Mesendoderm (in vitro differentiated cells): ENCODE data around the gene ZNF827.

Experiments used
- DNase-seq: peaks from one replicate; pipeline ENCODE4 v3.0.0; 2013
- H2AK5ac ChIP-seq: 2 replicates; pipeline ENCODE4 v1.6.1; 2013; ENCODE audit warnings: low read length, inconsistent platforms
- H2BK120ac ChIP-seq: 2 replicates; pipeline ENCODE4 v1.6.1; 2013; ENCODE audit warnings: low read depth, mild to moderate bottlenecking, low read length, moderate library complexity, mixed read lengths
- H2BK15ac ChIP-seq: replicated peaks from 2 replicates; pipeline ENCODE4 v1.6.1; 2013; ENCODE audit warnings: low read depth, mild to moderate bottlenecking, moderate library complexity
- H2BK5ac ChIP-seq: 2 replicates; pipeline ENCODE4 v1.6.1; 2013; ENCODE audit warnings: low read length, inconsistent platforms
- H3K18ac ChIP-seq: 2 replicates; pipeline ENCODE4 v1.6.1; 2013; ENCODE audit warnings: mild to moderate bottlenecking, low read length, mixed read lengths
- H3K23ac ChIP-seq: one replicate; pipeline ENCODE4 v1.6.1; 2013; ENCODE audit warnings: low read length
- H3K27ac ChIP-seq: 2 replicates; pipeline ENCODE4 v1.5.1; 2013; ENCODE audit warnings: low read depth, mild to moderate bottlenecking, inconsistent platforms, low read length, moderate library complexity
- H3K27me3 ChIP-seq: 2 replicates; pipeline ENCODE4 v1.6.1; 2013; ENCODE audit warnings: low read length, control low read depth, mild to moderate bottlenecking, inconsistent platforms; ENCODE audit not compliant: insufficient read depth, poor library complexity
- H3K36me3 ChIP-seq: 2 replicates; pipeline ENCODE4 v1.6.1; 2013; ENCODE audit warnings: low read length, inconsistent platforms; ENCODE audit not compliant: control insufficient read depth, insufficient read depth
- H3K4ac ChIP-seq: one replicate; pipeline ENCODE4 v1.6.1; 2013; ENCODE audit warnings: low read depth, mild to moderate bottlenecking, low read length, moderate library complexity
- H3K4me1 ChIP-seq: 2 replicates; pipeline ENCODE4 v1.6.1; 2013; ENCODE audit warnings: low read depth, low read length, inconsistent platforms; ENCODE audit not compliant: control insufficient read depth
- H3K4me2 ChIP-seq: 2 replicates; pipeline ENCODE4 v1.6.1; 2013; ENCODE audit warnings: low read length
- H3K4me3 ChIP-seq: 2 replicates; pipeline ENCODE4 v1.5.1; 2013; ENCODE audit warnings: mild to moderate bottlenecking, low read length
- H3K56ac ChIP-seq: one replicate; pipeline ENCODE4 v1.6.1; 2013; ENCODE audit warnings: low read length
- H3K79me1 ChIP-seq: 2 replicates; pipeline ENCODE4 v1.6.1; 2013; ENCODE audit warnings: low read length, inconsistent platforms
- H3K79me2 ChIP-seq: 2 replicates; pipeline ENCODE4 v1.6.1; 2013; ENCODE audit warnings: mild to moderate bottlenecking, low read length; ENCODE audit not compliant: control insufficient read depth, insufficient read depth
- H3K9ac ChIP-seq: 2 replicates; pipeline ENCODE4 v1.6.1; 2013; ENCODE audit warnings: low read length, inconsistent platforms
- H4K5ac ChIP-seq: one replicate; pipeline ENCODE4 v1.6.1; 2013; ENCODE audit warnings: low read length
- H4K8ac ChIP-seq: one replicate; pipeline ENCODE4 v1.6.1; 2013; ENCODE audit warnings: low read depth, mild to moderate bottlenecking, control low read depth, low read length, moderate library complexity
- WGBS: extraction: QIAGEN DNeasy Blood & Tissue Kit; methylation state at CpG from one replicate; pipeline ENCODE4 v1.1.7; 2013; ENCODE audit warnings: low lambda C conversion rate, missing lambda C conversion rate; ENCODE audit not compliant: insufficient coverage; ENCODE audit errors: extremely low coverage; 5-methylcytosine and 5-hydroxymethylcytosine counted together

Gene ZNF827

GRCh38 chr4:145904413-145905177, 34.0 kb downstream of the ZNF827 start:
- Histone ChIP-seq H2BK5ac (no peak overlapping the region), H3K18ac (no peak overlapping the region), H3K4ac (no peak overlapping the region), H3K79me2 (peaks cover 48% of the 10 kb centered on the region), H3K27me3 (no peaks in the 10 kb centered on the region), H2BK15ac (no peak overlapping the region), H3K56ac (no peak overlapping the region), H3K9ac (no peak overlapping the region), H4K5ac (no peak overlapping the region), H3K36me3 (peaks cover 2% of the 10 kb centered on the region), H4K8ac (no peak overlapping the region), H3K4me1 (peaks cover 15% of the 10 kb centered on the region), H3K27ac (no peak overlapping the region), H3K23ac (peak overlapping the region; percentile 37), H3K79me1 (peaks cover 22% of the 10 kb centered on the region), H2BK120ac (no peak overlapping the region), H3K4me3 (no peak overlapping the region), H3K4me2 (no peak overlapping the region), H2AK5ac (peak overlapping the region; percentile 56)
- no CpG with 5 or more reads among the region's 7 CpGs for WGBS
- DNase-seq = no peak

GRCh38 chr4:145902522-145902921, 36.1 kb downstream of the ZNF827 start:
- Histone ChIP-seq H3K79me1 (peaks cover 18% of the 10 kb centered on the region), H3K56ac (peak overlapping the region; percentile 27), H3K79me2 (peaks cover 42% of the 10 kb centered on the region), H4K5ac (no peak overlapping the region), H3K23ac (no peak overlapping the region), H2BK15ac (no peak overlapping the region), H3K4ac (no peak overlapping the region), H2BK120ac (no peak overlapping the region), H3K4me2 (no peak overlapping the region), H3K27ac (no peak overlapping the region), H3K9ac (no peak overlapping the region), H2AK5ac (no peak overlapping the region), H3K4me3 (no peak overlapping the region), H4K8ac (no peak overlapping the region), H2BK5ac (no peak overlapping the region), H3K36me3 (peaks cover 2% of the 10 kb centered on the region), H3K27me3 (no peaks in the 10 kb centered on the region), H3K18ac (no peak overlapping the region), H3K4me1 (peaks cover 12% of the 10 kb centered on the region)
- no peak for DNase-seq
- no CpG with 5 or more reads among the region's 13 CpGs for WGBS

- no peak overlapping the region for H3K27ac ChIP-seq
- no peak overlapping the region for H4K8ac ChIP-seq
- H3K27me3 ChIP-seq = no peaks in the 10 kb centered on the region
- no peak overlapping the region for H2AK5ac ChIP-seq
- H4K5ac ChIP-seq = no peak overlapping the region
- peaks cover 3% of the 10 kb centered on the region for H3K4me1 ChIP-seq
- H3K4ac ChIP-seq = no peak overlapping the region
- H3K79me2 ChIP-seq = peaks cover 37% of the 10 kb centered on the region
- H2BK120ac ChIP-seq = no peak overlapping the region
- H2BK5ac ChIP-seq = no peak overlapping the region
- H3K79me1 ChIP-seq = peaks cover 18% of the 10 kb centered on the region
- no peak overlapping the region for H3K18ac ChIP-seq
- no peak overlapping the region for H3K9ac ChIP-seq
- H3K36me3 ChIP-seq = peaks cover 2% of the 10 kb centered on the region
- H3K56ac ChIP-seq = no peak overlapping the region
- WGBS = 100% methylated on average over 1 of the region's 4 CpGs
- no peak overlapping the region for H2BK15ac ChIP-seq
- H3K4me2 ChIP-seq = no peak overlapping the region
- no peak overlapping the region for H3K23ac ChIP-seq
- no peak overlapping the region for H3K4me3 ChIP-seq
- no peak for DNase-seq
Observed at GRCh38 chr4:145899886-145900460, 38.6 kb downstream of the ZNF827 start.

GRCh38 chr4:145898926-145899531, 39.6 kb downstream of the ZNF827 start:
- no peak for DNase-seq
- Histone ChIP-seq H3K27ac (no peak overlapping the region), H4K5ac (no peak overlapping the region), H2AK5ac (no peak overlapping the region), H3K18ac (no peak overlapping the region), H3K56ac (no peak overlapping the region), H3K27me3 (no peaks in the 10 kb centered on the region), H2BK120ac (no peak overlapping the region), H3K36me3 (no peaks in the 10 kb centered on the region), H3K23ac (no peak overlapping the region), H2BK15ac (no peak overlapping the region), H3K4ac (no peak overlapping the region), H3K79me1 (peaks cover 10% of the 10 kb centered on the region), H2BK5ac (no peak overlapping the region), H3K4me1 (peaks cover 6% of the 10 kb centered on the region), H4K8ac (no peak overlapping the region), H3K79me2 (peaks cover 33% of the 10 kb centered on the region), H3K4me2 (no peak overlapping the region), H3K9ac (no peak overlapping the region), H3K4me3 (no peak overlapping the region)
- WGBS = no CpG with 5 or more reads among the region's 5 CpGs

GRCh38 chr4:145898466-145898865, 40.2 kb downstream of the ZNF827 start:
- no peak overlapping the region for H4K8ac ChIP-seq
- no peaks in the 10 kb centered on the region for H3K36me3 ChIP-seq

More at GRCh38 chr4:145898466-145898865, 40.2 kb downstream of the ZNF827 start:
- Histone ChIP-seq H3K18ac (no peak overlapping the region), H4K5ac (no peak overlapping the region), H2AK5ac (no peak overlapping the region), H3K27me3 (no peaks in the 10 kb centered on the region), H2BK15ac (no peak overlapping the region), H2BK120ac (no peak overlapping the region), H2BK5ac (no peak overlapping the region), H3K4me3 (no peak overlapping the region), H3K4ac (peak overlapping the region; percentile 52), H3K27ac (no peak overlapping the region), H3K4me2 (no peak overlapping the region), H3K4me1 (peaks cover 6% of the 10 kb centered on the region), H3K9ac (no peak overlapping the region), H3K79me2 (peaks cover 29% of the 10 kb centered on the region), H3K23ac (no peak overlapping the region), H3K56ac (no peak overlapping the region), H3K79me1 (peaks cover 6% of the 10 kb centered on the region)
- DNase-seq = no peak
- WGBS = no CpG with 5 or more reads among the region's 7 CpGs
